Measurements from ENCODE around the gene SLC44A4.
"Not testable (repeated sequence)": the region's sequence is repeated elsewhere in the genome, so short reads cannot be mapped to it uniquely, and the experiment has no call there.

Gene SLC44A4

DNA sequence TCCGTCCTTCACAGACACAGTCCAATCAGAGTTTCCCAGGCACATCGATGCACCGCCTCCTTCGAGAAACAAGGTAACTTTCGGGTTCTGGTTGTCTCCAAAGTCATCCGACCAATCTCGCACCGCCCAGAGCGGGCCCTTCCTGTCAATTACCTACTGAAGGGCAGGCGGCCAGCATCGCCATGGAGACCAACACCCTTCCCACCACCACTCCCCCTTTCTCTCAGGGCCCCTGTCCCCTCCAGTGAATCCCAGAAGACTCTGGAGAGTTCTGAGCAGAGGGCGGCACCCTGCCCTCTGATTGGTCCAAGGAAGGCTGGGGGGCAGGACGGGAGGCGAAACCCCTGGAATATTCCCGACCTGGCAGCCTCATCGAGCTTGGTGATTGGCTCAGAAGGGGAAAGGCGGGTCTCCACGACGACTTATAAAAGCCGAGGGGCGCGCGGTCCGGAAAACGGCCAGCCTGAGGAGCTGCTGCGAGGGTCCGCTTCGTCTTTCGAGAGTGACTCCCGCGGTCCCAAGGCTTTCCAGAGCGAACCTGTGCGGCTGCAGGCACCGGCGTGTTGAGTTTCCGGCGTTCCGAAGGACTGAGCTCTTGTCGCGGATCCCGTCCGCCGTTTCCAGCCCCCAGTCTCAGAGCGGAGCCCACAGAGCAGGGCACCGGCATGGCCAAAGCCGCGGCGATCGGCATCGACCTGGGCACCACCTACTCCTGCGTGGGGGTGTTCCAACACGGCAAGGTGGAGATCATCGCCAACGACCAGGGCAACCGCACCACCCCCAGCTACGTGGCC is 51.3 kb downstream of the SLC44A4 start, which contains the start of gene HSPA1B:
TSS of gene HSPA1B (plus strand) at position 453 of the 794 bp plus-strand sequence. CDS start at position 666, 213 bp downstream.
- peak; percentile 98 for DNase-seq (ENCODE audit: low spot score)

DNA sequence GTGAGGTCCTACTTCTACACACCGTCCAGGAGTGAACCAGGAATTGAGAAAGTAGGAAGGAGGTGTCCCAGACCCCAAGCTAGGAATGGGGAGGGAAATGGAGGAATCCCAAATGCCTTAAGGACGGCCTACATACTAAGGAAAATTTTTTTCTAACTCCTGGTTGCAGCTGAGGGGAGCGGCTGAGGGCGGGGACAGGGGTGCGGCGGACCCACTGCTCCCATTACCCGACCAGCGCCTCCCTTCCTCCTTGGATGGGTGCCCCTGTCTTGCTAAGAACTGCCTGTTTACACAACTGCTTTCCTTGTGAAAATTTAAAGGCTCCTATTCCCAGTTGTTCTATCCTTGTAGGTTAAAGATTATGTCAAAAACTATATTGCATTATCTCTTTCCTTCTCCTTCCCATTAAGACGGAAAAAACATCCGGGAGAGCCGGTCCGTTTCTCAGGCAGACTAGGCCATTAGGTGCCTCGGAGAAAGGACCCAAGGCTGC is 52.0 kb downstream of the SLC44A4 start:
- peak; percentile 85 for DNase-seq (ENCODE audit: low spot score)

DNA sequence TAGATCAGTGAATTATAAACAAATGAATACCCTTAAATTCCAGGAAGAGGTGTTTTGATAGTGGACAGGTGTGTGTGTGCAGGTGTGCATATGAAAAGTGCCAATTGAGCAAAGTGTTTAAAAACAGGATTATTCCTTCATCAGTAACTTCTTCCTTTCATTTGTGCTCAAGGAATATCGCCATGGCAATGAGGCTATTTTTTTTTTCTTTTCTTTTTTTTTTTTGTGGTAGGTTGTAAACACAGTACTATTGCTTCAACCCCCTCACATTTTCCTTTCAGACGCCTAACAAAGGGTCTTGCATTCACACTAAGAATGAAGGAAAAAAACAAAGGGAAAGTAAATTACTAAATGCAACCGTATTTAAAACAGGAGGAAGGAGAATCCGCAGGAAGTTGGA is 53.2 kb downstream of the SLC44A4 start:
- DNase-seq (ENCODE audit: low spot score): no peak

DNA sequence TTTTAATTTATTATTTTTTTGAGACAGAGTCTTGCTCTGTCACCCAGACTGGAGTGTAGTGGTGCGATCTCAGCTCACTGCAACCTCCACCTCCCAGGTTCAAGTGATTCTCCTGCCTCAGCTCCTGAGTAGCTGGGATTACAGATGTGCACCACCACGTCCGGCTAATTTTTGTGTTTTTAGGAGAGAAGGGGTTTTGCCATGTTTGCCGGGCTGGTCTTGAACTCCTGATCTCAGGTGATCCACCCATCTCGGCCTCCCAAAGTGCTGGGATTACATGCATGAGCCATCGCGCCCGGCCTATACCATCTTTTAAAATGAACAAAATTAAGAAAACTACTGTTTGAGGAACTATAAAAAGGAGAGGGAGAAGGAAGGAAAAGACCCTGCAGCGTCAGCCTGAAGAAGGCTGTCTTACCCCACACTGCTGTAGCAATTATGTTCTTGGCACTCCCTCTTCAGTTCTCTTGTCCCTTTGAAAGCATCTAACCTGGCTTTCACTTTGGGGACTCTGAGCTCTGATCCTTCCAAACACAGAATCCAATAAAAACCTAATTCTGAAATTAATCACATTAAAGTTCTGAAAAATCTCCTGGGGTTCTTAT is 55.1 kb downstream of the SLC44A4 start:
- DNase-seq (ENCODE audit: low spot score): not testable (repeated sequence)

DNA sequence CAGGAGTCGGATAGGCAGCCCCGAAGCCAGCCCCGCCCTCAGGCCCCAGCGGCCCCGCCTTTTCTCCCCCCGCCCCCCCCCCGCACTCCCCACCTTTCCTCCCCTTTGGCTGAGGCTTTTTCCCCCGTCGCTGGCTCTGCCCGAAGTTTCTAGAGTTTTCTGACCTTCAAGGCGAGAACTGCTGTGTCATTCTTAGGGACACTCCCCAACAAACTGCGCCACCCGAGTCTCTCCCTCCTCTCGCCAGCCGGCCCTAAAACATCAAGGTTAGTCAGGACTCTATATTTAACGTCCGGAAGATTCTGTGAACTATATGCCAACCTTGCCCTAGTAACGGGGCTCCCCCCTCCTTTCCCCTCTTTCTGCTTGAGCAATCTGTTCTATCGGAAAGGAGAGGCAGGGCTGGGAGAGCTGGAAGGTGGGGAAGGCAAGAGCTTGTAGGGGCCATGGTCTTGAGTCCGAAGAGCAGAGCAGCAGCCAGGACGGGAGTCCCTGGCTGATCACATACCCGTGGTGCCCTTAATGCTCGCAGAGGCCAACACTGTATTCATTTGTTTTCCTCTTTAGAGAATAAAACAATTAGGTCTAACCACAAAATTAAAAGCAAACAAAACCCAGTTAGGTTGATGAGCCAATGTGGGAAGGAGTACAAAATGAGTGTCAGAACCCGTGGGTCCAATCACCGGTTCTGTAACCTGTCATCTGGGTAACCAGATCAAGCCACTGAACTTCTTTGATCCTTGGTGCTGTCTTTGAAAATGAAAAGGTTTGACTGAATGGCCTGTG is 56.6 kb downstream of the SLC44A4 start:
- DNase-seq (ENCODE audit: low spot score): peak; percentile 62

DNA sequence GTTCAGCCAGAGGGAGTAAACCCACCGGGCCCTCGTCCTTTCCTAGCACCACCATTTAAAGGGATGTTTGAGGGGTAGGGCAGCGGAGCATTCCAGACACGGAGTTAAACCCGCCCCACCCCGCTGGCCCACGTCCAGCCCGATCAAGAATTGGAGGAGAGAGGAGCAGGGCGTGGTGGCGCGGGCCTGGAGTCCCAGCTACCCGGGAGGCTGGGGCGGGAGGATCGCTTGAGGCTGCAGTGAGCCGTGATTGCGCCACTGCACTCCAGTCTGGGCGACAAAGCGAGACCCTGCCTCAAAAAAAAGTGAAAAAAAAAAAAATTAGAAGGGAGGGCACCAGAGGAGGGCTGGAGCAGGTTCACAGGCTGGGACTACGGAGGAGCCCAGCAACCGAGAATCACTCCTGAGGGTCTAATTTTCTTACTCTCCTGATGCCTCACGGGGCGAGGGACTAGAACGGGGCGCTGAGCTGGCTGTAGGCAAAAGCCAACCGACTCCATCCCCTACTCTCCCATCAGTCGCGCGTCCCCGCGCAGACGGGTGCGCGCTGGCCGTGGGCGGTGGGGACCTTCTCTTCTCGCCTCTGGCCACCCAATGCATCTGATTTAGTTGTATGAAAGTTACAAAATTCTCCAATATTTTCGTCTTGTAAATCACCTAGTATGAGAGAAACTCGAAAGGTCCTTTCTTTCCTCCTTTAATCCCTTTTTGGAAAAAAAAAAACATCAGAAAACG is 57.3 kb downstream of the SLC44A4 start:
- no peak for DNase-seq (ENCODE audit: low spot score)

DNA sequence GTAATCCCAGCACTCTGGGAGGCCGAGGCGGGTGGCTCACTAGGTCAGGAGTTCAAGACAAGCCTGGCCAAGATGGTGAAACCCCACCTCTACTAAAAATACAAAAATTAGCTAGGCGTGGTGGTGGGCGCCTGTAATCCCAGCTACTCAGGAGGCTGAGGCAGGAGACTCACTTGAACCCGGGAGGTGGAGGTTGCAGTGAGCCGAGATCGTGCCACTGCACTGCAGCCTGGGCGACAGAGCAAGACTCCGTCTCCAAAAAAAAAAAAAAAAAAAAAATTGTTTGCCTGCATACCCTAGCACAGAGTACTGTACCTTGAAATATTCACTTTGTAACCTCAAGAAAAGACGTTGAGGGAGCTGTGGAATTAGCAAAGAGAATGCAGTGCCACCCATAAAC is 58.4 kb downstream of the SLC44A4 start:
- DNase-seq (ENCODE audit: low spot score): not testable (repeated sequence)

DNA sequence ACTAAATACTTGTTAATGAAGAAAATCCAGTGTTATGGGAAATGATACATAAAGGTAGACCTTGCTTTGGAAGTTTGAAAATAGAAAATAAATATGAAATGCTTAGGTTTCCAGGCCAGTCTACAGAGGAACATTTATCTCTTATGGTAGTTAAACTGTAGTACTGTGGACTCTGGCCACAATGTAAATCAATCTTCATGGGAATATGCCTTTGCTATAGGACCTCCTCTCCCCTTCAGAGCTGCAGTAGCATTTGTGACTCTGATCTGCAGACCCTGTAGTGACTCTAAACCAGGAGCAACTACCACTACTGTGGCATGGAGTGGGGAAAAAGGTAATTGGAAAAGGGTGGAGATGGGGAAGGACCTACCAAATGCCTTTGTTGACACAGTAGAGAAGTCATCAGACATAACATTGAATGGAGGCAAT is 58.9 kb downstream of the SLC44A4 start:
- DNase-seq (ENCODE audit: low spot score): no peak

DNA sequence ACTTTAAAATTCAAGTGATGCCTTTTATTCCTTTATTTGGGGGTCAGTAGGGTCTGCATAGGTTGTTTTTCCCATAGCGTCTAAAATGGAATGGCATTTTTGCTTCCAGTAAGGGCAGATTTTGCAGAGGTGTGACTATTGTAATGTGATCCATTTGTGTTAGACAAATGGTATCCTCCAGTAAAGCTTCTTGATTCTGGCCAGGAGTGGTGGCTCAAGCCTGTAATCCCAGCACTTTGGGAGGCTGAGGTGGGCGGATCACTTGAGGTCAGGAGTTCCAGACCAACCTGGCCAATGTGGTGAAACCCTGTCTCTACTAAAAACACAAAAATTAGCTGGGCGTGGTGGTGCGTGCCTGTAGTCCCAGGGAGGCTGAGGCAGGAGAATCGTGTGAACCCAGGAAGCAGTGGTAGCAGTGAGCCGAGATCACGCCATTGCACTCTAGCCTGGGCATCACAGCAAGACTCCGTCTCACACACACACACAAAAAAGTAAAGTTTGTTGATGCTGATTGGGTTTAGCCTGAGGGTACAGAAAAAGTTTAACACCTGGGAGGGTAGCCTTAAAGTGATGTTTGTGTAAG is 60.8 kb downstream of the SLC44A4 start:
- not testable (repeated sequence) for DNase-seq (ENCODE audit: low spot score)

DNA sequence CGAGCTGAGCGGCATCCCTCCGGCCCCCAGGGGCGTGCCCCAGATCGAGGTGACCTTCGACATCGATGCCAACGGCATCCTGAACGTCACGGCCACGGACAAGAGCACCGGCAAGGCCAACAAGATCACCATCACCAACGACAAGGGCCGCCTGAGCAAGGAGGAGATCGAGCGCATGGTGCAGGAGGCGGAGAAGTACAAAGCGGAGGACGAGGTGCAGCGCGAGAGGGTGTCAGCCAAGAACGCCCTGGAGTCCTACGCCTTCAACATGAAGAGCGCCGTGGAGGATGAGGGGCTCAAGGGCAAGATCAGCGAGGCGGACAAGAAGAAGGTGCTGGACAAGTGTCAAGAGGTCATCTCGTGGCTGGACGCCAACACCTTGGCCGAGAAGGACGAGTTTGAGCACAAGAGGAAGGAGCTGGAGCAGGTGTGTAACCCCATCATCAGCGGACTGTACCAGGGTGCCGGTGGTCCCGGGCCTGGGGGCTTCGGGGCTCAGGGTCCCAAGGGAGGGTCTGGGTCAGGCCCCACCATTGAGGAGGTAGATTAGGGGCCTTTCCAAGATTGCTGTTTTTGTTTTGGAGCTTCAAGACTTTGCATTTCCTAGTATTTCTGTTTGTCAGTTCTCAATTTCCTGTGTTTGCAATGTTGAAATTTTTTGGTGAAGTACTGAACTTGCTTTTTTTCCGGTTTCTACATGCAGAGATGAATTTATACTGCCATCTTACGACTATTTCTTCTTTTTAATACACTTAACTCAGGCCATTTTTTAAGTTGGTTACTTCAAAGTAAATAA is 61.5 kb downstream of the SLC44A4 start:
- DNase-seq (ENCODE audit: low spot score): not testable (repeated sequence)

DNA sequence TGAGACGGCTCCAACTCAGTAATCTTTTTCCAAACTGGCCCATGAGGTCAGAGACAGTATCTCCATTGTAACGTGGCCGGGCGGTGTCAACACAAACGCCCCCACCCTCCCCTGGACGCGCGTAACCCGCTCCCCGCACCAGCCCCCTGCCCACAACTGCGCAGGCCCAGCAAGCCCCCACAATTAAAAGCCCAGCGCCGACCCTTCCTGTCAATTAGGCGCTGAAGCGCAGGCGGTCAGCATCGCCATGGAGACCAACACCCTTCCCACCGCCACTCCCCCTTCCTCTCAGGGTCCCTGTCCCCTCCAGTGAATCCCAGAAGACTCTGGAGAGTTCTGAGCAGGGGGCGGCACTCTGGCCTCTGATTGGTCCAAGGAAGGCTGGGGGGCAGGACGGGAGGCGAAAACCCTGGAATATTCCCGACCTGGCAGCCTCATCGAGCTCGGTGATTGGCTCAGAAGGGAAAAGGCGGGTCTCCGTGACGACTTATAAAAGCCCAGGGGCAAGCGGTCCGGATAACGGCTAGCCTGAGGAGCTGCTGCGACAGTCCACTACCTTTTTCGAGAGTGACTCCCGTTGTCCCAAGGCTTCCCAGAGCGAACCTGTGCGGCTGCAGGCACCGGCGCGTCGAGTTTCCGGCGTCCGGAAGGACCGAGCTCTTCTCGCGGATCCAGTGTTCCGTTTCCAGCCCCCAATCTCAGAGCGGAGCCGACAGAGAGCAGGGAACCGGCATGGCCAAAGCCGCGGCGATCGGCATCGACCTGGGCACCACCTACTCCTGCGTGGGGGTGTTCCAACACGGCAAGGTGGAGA is 63.6 kb downstream of the SLC44A4 start, which contains the start of the genes HSPA1A and HSPA1L:
TSS of gene HSPA1A (plus strand) at position 519 of the 814 bp plus-strand sequence. CDS start at position 733, 214 bp downstream.
TSS of gene HSPA1L (minus strand) at position 259 of the 814 bp plus-strand sequence. CDS start 3,311 bp downstream, outside the sequence.
- DNase-seq (ENCODE audit: low spot score): no peak

DNA sequence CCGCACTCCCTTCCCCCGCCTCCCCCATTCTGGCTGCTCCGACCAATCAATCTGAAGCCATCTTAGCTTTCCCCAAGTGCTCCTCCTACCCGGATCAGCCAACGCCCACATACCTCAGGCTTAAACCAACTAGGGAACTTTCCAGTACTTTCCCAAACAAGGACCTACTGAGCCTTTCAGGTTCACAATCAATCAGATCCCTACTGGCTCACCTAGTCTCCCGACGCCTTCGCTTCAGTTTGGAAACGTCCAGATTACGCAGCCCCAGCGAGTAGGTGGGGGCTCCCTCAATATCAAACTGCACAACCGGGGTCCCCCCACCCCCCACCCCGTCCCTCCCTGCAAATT is 64.1 kb downstream of the SLC44A4 start:
- DNase-seq (ENCODE audit: low spot score): peak; percentile 83

DNA sequence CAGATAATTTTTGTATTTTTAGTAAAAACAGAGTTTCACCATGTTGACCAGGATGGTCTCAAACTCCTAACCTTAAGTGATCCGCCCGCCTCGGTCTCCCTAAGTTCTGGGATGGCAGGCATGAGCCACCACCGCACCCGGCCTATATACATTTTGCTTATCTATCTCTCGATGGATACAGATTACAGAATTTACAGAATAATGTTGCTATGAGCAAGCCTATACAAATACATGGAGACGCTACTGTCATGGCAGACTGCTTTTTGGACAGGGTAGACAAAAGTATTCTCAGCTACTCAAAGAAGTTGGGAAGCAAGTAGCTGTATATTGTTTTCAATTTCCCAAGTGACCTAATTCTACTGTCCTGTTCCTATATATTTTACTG is 65.3 kb downstream of the SLC44A4 start:
- DNase-seq (ENCODE audit: low spot score): no peak
